SK-N-MC (cell line): Measurements from ENCODE around the gene FAM234A.

Experiments used
- EZH2 ChIP-seq: fragments of 200-600 bp; sonication (generic); IDR thresholded peaks from one replicate; pipeline ENCODE4 v1.6.1; 2017; ENCODE audit warnings: antibody characterized with exemption
- POLR2AphosphoS5 ChIP-seq: IDR thresholded peaks from 2 replicates; pipeline ENCODE4 v1.6.1; 2012; ENCODE audit warnings: mild to moderate bottlenecking, low read depth, low read length, borderline replicate concordance

DNA sequence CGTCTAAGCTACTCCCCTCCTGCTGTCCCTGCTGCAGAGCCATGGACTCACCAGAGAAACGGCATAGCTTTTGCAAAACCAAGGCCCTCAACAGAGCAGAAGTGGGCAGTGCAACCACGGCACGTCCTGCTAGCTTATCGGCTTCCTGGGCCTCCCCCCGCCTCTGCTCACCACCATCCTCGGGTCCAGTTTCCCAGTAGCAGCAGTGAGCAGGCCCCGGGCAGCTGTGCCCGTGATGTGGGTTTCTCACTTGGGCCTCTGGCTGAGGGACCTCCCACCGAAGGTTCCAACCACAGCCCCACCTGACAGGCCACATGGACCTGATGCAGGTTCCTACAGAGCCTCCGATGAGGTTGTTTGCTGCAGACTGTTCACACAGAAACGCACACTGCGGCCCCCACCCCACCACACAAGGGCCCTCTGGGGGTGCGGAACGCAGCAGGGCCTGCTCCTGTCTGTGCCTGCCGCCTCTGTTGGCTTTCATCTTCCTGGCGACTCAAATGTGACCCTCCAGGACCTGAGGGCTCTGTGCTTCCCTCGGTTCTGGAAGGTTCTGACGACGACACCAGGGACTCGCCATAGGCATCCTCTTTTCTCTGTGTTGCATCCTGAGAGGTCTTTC lies 73.2 kb downstream of the FAM234A start:
- no peak for TF ChIP-seq EZH2
- TF ChIP-seq POLR2AphosphoS5, result no peak
